Right lobe of liver (tissue), 6 donors: ENCODE measurements around the gene CAMKMT. TPM values are rescaled to one million over a fixed set of nuclear protein-coding genes. Genes with fewer than 3 reads are reported as not detected.

Experiments
- ATAC-seq, 4 donors: fragments of 200-7000 bp; cut with Tn5 transposase; one replicate each; pipeline ENCODE4 v1.9.1; 2020; ENCODE audit warnings: mild to moderate bottlenecking in 4 of 4, moderate library complexity in 4 of 4
- DNase-seq, 3 donors: peaks; one replicate each; pipeline ENCODE4 v3.0.0-alpha.2; 2020
- H3K27ac ChIP-seq, 3 donors: fragments of 200-600 bp; one replicate each; pipeline ENCODE4 v1.8.0; 2022
- H3K27me3 ChIP-seq, 2 donors: fragments of 200-600 bp; one replicate each; pipeline ENCODE4 v1.8.0; 2022
- H3K36me3 ChIP-seq, 4 donors: fragments of 200-600 bp; sonication (generic) in 1 of 4; one replicate each; pipeline versions ENCODE4 v1.5.1 to v1.8.0; 2017 to 2022; ENCODE audit warnings: control low read depth in 1 of 4
- H3K4me1 ChIP-seq, 4 donors: fragments of 200-600 bp; sonication (generic) in 1 of 4; one replicate each; pipeline versions ENCODE4 v1.5.1 to v1.8.0; 2017 to 2022; ENCODE audit warnings: control low read depth in 1 of 4
- H3K4me3 ChIP-seq, 3 donors: fragments of 200-600 bp; one replicate each; pipeline ENCODE4 v1.8.0; 2022
- H3K9me3 ChIP-seq, 4 donors: fragments of 200-600 bp; sonication (generic) in 1 of 4; one replicate each; pipeline versions ENCODE4 v1.5.1 to v1.8.0; 2017 to 2022; ENCODE audit warnings: control low read depth in 1 of 4
- POLR2A ChIP-seq: fragments of 450-650 bp; IDR thresholded peaks from one replicate; pipeline ENCODE4 v1.6.1; 2017; ENCODE audit warnings: antibody characterized with exemption, mild to moderate bottlenecking
- WGBS: methylation state at CpG from one replicate; pipeline ENCODE4 v1.1.6; 2018; ENCODE audit warnings: low coverage, low lambda C conversion rate; ENCODE audit not compliant: insufficient coverage; ENCODE audit errors: missing lambda C conversion rate; 5-methylcytosine and 5-hydroxymethylcytosine counted together
- intact Hi-C, 2 donors: fragments of 100-400 bp; cut with DNase I; formaldehyde crosslinking; loops; one replicate each; pipeline versions ENCODE4 v1.11.2 to v1.14.1; 2022
- total RNA-seq, 6 experiments: library from RNA; depleted of rRNA in 2 of 6; stranded (reverse); fragments of >200 nt in 2 of 6; fragmentation: NEBNext Ultra II Directional in 3 of 6; extraction: Animal tissue kit (Norgen Biotek cat#: 25700) in 3 of 6; gene quantifications; one replicate each; pipeline versions ENCODE4 v1.1.0 to v1.2.4, GENCODE V29; 2016 to 2023
- TF ChIP-seq, protein P1 (sequence below), 4 donors: fragments of 200-600 bp in 3 of 4; fragments of 450-650 bp in 1 of 4; IDR thresholded peaks; one replicate each; pipeline versions ENCODE4 v1.5.1 to v1.8.0; 2016 to 2022; ENCODE audit warnings: antibody characterized with exemption in 4 of 4, mild to moderate bottlenecking in 2 of 4
- donor health status: DM: no; HTN: yes; CAD: no.
- donor health status: DM: no; HTN: no; CAD: no.
- donor health status: DM: no; HTN: no; CAD: no.
- donor health status: DM: no; HTN: yes; CAD: no.
- donor health status: DM: no; HTN: yes; CAD: no.

Gene CAMKMT
- total RNA-seq, 6 experiments from 2014 or later = 2.0 to 7.4 (median 5.2) TPM

- H3K36me3 ChIP-seq = no peaks in the 10 kb centered on the region
- ATAC-seq = no peak
These were observed 326.1 kb downstream of the CAMKMT start for GRCh38 chr2:44687686-44688455.

GRCh38 chr2:44688456-44689124, 326.8 kb downstream of the CAMKMT start:
- Histone ChIP-seq H3K27me3 (no peaks in the 10 kb centered on the region), H3K4me3 (no peak overlapping the region), H3K27ac (no peak overlapping the region), H3K9me3 (no peaks in the 10 kb centered on the region), H3K36me3 (no peaks in the 10 kb centered on the region), H3K4me1 (no peaks in the 10 kb centered on the region)
- TF ChIP-seq POLR2A = no peak
- TF ChIP-seq, protein P1, sequence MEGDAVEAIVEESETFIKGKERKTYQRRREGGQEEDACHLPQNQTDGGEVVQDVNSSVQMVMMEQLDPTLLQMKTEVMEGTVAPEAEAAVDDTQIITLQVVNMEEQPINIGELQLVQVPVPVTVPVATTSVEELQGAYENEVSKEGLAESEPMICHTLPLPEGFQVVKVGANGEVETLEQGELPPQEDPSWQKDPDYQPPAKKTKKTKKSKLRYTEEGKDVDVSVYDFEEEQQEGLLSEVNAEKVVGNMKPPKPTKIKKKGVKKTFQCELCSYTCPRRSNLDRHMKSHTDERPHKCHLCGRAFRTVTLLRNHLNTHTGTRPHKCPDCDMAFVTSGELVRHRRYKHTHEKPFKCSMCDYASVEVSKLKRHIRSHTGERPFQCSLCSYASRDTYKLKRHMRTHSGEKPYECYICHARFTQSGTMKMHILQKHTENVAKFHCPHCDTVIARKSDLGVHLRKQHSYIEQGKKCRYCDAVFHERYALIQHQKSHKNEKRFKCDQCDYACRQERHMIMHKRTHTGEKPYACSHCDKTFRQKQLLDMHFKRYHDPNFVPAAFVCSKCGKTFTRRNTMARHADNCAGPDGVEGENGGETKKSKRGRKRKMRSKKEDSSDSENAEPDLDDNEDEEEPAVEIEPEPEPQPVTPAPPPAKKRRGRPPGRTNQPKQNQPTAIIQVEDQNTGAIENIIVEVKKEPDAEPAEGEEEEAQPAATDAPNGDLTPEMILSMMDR (IDR thresholded peaks at IDR 0.05) = no peak
- intact Hi-C loops = no loop called here
- 87% methylated on average over 2 of the region's 2 CpGs for WGBS
- no peak for ATAC-seq
- no peak for DNase-seq

More at GRCh38 chr2:44687686-44688455, 326.1 kb downstream of the CAMKMT start:
- Histone ChIP-seq H3K27ac (no peak overlapping the region), H3K4me3 (no peak overlapping the region), H3K4me1 (no peaks in the 10 kb centered on the region), H3K27me3 (no peaks in the 10 kb centered on the region), H3K9me3 (no peaks in the 10 kb centered on the region)
- no peak for DNase-seq
- WGBS = 81% methylated on average over 5 of the region's 5 CpGs
- intact Hi-C loops = no loop called here
- no peak for TF ChIP-seq POLR2A
- TF ChIP-seq, protein P1 (IDR thresholded peaks at IDR 0.05) = no peak

DNA sequence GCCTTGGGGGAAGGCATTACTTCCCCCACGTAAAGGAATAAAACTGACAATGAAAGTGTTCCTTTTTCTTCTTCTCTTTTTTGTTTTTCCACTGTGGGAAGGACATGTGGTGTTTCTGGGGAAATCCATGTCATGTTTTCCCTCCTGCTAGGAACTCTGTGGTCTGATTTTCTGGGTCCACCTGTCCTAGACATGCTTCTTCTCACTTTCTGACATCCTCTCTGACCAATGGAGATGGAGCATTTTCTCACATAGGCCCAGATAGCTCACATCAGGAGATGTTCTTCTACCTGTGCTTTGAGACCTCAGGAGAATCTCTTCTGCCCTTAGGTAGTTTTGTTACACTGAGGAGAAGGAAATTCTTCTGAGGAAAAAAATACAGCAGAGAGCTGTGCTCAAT, 327.8 kb downstream of the CAMKMT start:
- H3K27me3 ChIP-seq = no peaks in the 10 kb centered on the region
- DNase-seq (no peak), ATAC-seq (no peak)
- WGBS = 63% methylated on average over 1 of the region's 1 CpG
- intact Hi-C loops = no loop called here
- H3K4me3 ChIP-seq = no peak overlapping the region
- no peaks in the 10 kb centered on the region for H3K36me3 ChIP-seq
- no peaks in the 10 kb centered on the region for H3K9me3 ChIP-seq
- no peaks in the 10 kb centered on the region for H3K4me1 ChIP-seq
- TF ChIP-seq POLR2A = no peak
- TF ChIP-seq, protein P1 (IDR thresholded peaks at IDR 0.05) = no peak
- H3K27ac ChIP-seq = no peak overlapping the region

DNA sequence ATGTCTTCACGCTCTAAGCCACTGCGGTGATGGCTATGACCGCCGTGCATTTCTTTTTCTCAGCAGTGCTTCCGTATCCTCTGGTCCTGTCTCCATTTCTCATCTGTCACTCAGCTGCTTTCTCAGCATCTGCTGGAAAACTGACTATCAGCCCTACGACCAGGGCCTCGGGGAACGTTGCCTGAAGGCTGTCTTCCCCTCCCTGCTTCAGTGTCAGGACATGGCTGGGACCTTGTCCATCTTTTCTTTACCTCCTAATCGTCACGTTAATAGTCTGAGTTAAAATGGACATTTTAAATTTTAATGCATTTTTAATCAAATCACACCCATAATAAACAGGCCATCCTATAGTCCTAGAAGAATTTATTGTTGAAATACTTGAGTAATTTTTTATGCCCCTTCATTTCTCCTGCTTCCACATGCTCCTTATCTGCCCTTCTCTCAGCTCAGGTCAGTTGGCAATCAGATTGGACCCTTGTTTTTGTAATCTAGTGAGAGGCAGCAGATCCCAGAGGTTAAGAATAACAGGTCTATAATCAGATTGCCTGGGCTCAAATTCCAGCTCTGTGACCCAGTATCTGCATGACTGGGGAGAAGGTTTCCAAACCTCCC, 329.5 kb downstream of the CAMKMT start:
- ATAC-seq (no peak), DNase-seq (no peak)
- Histone ChIP-seq H3K9me3 (no peaks in the 10 kb centered on the region), H3K36me3 (no peaks in the 10 kb centered on the region), H3K27me3 (no peaks in the 10 kb centered on the region), H3K27ac (no peak overlapping the region), H3K4me3 (no peak overlapping the region), H3K4me1 (no peaks in the 10 kb centered on the region)
- intact Hi-C loops = no loop called here
- WGBS = 98% methylated on average over 6 of the region's 10 CpGs
- no peak for TF ChIP-seq POLR2A
- TF ChIP-seq, protein P1 (IDR thresholded peaks at IDR 0.05) = no peak
